Prostate gland (tissue), 2 donors: ENCODE measurements around the gene GHRL.

Experiments used
- POLR2A ChIP-seq: fragments of 450-650 bp; IDR thresholded peaks from one replicate; pipeline ENCODE4 v1.6.1; 2016; ENCODE audit warnings: antibody characterized with exemption, mild to moderate bottlenecking
- POLR2AphosphoS5 ChIP-seq: sonication (generic); formaldehyde crosslinking; IDR thresholded peaks from one replicate; pipeline ENCODE4 v1.6.1; 2017; ENCODE audit warnings: antibody characterized with exemption
- TF ChIP-seq, protein P1 (sequence below), 4 experiments: fragments of 200-600 bp in 2 of 4; fragments of 450-650 bp in 2 of 4; sonication (generic) in 2 of 4; IDR thresholded peaks; 1 replicate in 3 of 4; 2 replicates in 1 of 4; pipeline ENCODE4 v1.5.1; 2016 to 2019; ENCODE audit warnings: antibody characterized with exemption in 4 of 4, mild to moderate bottlenecking in 2 of 4, moderate library complexity in 2 of 4

DNA sequence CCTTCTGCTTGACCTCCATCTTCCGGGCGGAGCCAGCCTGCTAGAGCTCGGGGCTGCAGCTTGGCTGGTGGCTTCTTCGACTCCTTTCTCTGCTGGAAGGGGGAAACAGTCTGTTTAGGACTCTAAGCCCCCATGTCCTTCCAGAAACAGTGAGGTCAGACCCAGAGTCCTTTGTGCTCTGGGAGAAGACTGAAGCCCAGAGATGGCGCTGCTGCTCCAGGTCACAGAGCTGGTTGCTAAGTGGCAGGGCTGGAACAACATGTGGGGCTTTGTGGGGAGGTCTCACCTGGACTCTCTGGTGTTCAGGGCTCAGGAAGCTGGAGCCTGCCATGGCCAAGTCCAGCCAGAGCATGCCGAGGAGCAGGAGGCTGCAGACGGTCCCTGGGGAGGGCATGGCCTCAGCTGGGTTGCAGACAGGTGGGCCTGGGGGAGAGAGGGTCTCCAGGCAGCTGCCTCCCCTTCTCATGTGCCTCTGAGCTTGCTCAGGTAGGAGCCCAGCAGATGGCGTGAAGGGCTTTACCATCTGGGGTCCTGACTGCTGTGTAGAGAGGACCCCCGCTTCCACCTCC lies 2.9 kb downstream of the GHRL start:
- TF ChIP-seq POLR2AphosphoS5 (no peak), POLR2A (no peak)
- TF ChIP-seq, protein P1, sequence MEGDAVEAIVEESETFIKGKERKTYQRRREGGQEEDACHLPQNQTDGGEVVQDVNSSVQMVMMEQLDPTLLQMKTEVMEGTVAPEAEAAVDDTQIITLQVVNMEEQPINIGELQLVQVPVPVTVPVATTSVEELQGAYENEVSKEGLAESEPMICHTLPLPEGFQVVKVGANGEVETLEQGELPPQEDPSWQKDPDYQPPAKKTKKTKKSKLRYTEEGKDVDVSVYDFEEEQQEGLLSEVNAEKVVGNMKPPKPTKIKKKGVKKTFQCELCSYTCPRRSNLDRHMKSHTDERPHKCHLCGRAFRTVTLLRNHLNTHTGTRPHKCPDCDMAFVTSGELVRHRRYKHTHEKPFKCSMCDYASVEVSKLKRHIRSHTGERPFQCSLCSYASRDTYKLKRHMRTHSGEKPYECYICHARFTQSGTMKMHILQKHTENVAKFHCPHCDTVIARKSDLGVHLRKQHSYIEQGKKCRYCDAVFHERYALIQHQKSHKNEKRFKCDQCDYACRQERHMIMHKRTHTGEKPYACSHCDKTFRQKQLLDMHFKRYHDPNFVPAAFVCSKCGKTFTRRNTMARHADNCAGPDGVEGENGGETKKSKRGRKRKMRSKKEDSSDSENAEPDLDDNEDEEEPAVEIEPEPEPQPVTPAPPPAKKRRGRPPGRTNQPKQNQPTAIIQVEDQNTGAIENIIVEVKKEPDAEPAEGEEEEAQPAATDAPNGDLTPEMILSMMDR (IDR thresholded peaks at IDR 0.05) = no peak
